GM12874 (cell line): ENCODE data around the gene KRT73.

Experiments
- TF ChIP-seq, protein P1 (sequence below): IDR thresholded peaks from 2 replicates; pipeline ENCODE4 v1.5.1; 2011; ENCODE audit warnings: low read depth, mild to moderate bottlenecking, control low read depth, low read length, moderate library complexity; ENCODE audit not compliant: insufficient read depth

The KRT73 gene

DNA sequence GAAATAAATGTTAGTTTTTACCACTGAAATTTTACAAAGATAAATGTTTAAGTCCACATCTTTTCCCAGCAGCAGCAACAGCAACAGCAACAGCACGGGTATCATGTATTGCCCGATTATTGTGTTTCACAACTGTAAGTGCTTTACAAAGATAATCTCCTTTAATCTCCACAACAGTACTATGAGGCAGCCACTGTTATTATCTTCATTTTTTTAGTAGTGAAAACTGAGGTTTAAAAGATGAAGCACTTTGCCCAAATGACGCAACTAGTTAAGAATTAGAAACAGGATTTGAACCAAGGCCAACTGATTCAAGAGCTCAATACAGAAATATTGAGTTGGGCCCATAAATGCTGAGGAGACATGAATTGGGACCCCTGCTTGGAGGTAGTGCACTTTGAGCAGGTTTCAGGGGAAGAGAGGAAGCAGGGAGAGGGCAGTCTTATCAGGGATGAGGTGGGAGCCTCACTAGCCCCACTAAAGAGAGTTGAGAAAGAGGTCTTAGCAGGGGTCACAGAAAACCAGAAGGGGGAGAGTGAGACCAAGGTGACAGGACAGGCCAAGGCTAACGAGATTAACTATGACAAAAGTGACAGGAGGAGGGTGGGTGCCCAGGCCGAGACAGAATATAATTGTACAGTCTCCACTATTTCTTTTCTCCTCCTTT, 18.4 kb upstream of the KRT73 start:
- TF ChIP-seq, protein P1, sequence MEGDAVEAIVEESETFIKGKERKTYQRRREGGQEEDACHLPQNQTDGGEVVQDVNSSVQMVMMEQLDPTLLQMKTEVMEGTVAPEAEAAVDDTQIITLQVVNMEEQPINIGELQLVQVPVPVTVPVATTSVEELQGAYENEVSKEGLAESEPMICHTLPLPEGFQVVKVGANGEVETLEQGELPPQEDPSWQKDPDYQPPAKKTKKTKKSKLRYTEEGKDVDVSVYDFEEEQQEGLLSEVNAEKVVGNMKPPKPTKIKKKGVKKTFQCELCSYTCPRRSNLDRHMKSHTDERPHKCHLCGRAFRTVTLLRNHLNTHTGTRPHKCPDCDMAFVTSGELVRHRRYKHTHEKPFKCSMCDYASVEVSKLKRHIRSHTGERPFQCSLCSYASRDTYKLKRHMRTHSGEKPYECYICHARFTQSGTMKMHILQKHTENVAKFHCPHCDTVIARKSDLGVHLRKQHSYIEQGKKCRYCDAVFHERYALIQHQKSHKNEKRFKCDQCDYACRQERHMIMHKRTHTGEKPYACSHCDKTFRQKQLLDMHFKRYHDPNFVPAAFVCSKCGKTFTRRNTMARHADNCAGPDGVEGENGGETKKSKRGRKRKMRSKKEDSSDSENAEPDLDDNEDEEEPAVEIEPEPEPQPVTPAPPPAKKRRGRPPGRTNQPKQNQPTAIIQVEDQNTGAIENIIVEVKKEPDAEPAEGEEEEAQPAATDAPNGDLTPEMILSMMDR: no peak

DNA sequence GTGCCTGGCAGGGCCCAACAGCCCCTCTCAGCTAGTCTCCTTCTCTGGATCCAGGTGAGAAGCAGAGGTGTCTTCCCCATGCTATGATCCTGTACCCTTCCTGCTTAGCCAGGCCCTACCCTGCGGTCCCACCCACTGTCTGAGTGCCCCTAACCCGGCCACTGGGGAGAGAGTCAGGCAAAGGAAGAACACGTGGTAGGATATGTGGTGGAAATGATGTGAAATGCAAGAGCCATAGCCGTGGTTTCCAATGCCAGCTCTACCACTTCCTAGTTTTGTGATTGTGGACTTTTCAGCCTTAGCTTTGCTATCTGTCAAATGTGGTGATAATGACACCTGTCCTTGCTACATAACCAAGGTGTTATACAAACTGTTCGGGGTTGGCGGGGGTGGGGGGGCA, 17.8 kb upstream of the KRT73 start:
- TF ChIP-seq, protein P1: no peak

DNA sequence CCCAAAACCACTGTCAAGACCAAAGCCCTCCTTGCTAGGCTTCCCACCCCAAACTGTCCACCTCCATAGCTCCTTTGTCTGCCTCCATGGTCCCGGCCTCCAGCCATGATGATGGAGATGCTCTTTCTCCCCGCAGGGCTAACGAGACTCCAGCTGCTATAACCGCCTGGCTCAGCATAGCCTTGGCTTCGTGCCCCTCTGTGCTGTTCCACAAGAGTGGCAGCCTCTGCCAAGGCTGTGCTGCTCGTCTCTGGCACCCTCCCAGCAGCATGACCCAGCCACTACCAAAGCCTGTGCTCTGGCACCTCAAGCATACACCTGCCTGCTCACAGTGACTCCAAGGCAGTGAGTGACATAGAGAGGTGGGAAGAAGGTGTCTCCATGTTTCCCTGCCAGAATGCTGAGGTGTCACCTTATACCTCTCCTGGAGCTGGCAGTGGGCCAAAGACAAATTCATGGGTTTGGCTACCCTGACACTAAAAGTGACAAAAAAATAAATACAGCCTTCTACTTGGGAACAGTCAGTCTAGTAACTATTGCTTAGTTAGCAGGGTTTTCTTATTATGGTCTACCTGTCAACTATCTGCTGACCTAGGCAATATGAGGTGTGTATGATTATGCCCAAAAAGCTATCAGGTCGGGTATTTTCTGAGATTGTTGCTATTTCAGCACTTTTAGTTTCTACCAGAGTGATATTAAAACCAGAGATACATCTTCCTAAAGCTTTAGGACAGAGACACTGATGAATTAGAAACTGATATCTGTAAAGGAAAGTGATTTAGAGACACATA, 16.1 kb upstream of the KRT73 start:
- TF ChIP-seq, protein P1: no peak

DNA sequence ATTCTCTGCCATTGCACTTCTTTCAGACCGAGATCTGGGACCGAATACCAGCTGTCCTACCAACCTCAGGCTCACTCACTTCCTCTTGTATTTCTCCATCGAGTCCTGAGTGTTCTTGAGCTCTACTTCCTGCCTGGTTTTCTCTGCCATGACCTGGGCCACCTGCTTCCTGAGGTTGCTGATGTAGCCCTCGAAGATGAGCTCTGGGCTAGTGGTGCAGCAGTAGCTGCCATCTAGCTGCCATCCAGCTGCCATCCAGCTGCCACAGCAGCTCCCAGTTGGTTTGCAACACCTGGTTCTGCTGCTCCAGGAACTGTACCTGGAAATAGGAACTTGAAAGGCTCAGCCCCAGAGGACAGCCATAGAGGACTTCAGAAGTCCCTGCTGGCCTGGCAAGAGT, 15.0 kb upstream of the KRT73 start:
- TF ChIP-seq, protein P1: no peak

DNA sequence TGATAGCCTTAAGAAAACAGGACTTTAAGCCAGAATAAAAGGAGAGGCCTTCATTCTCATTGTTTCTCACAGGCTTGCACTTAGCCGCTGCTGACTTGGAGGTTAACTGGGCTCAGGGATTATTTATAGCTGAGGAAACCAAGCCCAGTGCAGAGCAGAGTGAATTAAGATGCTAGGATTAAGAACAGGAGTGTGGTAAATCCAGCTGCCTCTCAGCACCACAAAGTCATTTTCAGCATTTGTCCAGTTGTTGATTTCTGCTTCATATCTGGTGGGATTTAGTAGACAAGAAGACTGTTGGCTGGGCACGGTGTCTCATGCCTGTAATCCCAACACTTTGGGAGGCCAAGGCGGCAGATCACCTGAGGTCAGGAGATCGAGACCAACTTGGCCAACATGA, 14.3 kb upstream of the KRT73 start:
- TF ChIP-seq, protein P1: no peak

DNA sequence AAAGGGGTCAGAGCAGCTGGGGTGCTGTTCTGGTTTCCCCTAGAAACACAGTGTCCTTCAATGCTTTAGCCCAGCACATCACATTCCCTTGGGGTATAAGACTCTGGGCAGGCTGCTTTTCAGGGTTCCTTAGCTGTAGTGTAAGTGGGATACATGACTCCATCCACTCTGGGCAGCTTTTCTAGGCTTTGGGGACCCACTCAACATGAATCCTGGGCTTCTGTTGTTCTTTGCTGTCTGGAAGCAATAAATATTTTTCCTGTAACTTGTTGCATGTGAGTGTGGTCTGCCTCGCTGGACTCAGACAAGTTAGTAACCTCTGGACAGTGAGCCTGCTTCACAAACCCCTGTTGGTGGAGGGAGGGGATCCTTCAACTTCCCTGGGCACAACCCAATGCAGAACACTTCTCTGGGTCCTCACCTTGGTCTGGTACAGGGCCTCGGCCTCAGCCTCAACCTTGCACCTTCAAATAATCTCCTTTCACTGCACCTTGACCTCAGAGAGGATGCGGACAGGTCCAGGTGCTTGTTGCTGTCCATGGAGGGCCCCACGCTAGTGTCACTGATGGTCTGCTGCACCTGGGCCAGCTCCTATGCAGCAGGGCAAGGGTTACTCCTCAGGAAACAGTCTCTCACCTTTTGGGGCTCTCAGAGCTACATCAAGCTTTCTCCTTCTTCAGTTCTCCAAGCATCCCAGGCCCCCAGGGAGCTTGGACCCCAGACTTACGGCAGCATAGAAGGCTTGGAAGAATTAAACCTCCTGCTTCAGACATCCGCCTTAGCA, 13.5 kb upstream of the KRT73 start:
- TF ChIP-seq, protein P1: no peak

DNA sequence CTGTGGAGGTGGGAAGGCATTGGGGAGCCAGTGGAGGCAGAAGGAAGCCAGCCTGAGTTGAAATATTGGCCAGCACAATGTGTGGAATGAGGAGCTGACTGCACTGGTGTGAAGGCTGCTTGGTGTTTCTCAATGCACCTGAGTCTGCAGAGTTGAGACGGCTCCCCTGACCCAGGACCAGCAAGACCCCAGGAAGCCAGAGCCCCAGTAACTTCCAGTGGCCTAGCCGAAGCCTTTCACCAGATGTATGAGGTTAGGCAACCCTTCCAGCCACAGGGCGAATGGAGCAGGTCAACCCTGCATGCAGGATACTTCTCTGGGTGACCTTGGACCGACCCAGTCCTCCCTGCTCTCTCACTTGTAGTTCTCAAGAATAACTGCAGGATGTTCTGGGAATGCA, 12.9 kb upstream of the KRT73 start:
- TF ChIP-seq, protein P1: no peak
